22Rv1 (cell line): ENCODE results near the gene SIL1.

ENCODE experiments used
- CTCF ChIP-seq: fragments of 450-650 bp; IDR thresholded peaks from 2 replicates; pipeline ENCODE4 v1.5.1; 2017; ENCODE audit warnings: mild to moderate bottlenecking
- ZFX ChIP-seq: fragments of 450-650 bp; IDR thresholded peaks from 2 replicates; pipeline ENCODE4 v1.6.1; 2017; ENCODE audit warnings: antibody characterized with exemption, borderline replicate concordance

DNA sequence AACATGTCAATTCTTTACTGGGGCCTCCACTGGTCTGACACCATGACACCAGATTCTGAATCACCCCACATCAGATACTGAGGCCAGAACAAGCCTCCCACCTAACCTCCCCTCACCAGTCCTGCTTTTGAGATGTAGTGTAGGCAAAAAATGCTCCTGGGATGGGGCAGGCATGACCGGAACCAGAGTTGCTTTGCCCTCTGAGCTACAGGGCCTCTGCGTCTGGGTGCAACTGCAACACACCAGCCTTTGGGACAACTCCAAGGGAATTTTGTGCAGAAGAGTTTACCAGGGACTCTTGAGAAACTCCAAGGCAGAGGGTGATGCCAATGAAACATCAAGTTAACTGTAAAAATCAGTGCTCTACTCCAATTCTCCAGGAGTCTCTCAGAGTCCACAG, 79.4 kb downstream of the SIL1 start:
- TF ChIP-seq CTCF (no peak), ZFX (no peak)
